Fibroblast of skin of right biceps (primary cell): Measurements from ENCODE around the gene HNRNPA2B1.
"Not testable (repeated sequence)": the region's sequence is repeated elsewhere in the genome, so short reads cannot be mapped to it uniquely, and the experiment has no call there.

ENCODE experiments used
- DNase-seq: peaks from one replicate; pipeline ENCODE4 v3.0.0-alpha.2; 2013

Gene HNRNPA2B1

GRCh38 chr7:26160896-26161295 is 39.6 kb downstream of the HNRNPA2B1 start:
- no peak for DNase-seq

GRCh38 chr7:26159243-26159642 is 41.3 kb downstream of the HNRNPA2B1 start:
- peak; percentile 43 for DNase-seq

GRCh38 chr7:26157520-26158105 is 42.9 kb downstream of the HNRNPA2B1 start:
- no peak for DNase-seq

- peak; percentile 92 for DNase-seq
Measured at GRCh38 chr7:26156451-26157420, 43.8 kb downstream of the HNRNPA2B1 start.

- peak; percentile 41 for DNase-seq
Measured at GRCh38 chr7:26155531-26156375, 44.8 kb downstream of the HNRNPA2B1 start.

GRCh38 chr7:26153823-26154783 is 46.4 kb downstream of the HNRNPA2B1 start:
- DNase-seq: peak; percentile 29

GRCh38 chr7:26153241-26153822 is 47.2 kb downstream of the HNRNPA2B1 start:
- DNase-seq: no peak

GRCh38 chr7:26152782-26153240 is 47.7 kb downstream of the HNRNPA2B1 start:
- DNase-seq: not testable (repeated sequence)

DNA sequence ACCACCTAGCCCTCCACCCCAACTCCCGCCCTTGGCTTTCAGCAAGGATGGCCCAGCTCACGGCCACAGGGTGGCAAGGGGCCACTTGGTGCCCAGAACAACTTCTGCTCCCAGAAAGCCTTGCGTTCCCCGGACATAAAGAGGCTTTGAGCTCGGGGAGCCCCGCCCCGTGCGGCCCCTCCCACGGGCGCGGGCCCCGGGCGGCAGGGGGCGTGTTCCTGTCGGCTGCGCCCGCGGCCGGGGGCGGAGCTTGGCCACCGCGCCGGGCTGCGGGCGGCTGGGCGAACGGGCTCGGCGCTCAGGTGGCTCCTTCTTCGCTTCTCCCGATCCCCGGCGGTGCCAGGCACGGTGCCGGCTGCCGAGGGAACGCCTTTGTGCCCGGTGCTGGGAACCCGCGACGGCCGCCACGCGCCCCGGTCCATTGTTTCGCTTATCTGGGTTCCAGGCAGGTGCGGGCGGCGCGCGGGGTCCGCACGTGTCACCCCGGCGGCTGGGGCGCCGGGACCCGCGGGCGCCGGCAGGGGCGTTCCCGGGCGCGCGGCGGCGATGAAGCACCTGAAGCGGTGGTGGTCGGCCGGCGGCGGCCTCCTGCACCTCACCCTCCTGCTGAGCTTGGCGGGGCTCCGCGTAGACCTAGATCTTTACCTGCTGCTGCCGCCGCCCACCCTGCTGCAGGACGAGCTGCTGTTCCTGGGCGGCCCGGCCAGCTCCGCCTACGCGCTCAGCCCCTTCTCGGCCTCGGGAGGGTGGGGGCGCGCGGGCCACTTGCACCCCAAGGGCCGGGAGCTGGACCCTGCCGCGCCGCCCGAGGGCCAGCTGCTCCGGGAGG is 48.4 kb downstream of the HNRNPA2B1 start, which contains the start of gene NFE2L3:
Gene NFE2L3 (plus strand): TSS at position 246 of the 829 bp plus-strand sequence. CDS start 301 bp downstream, at position 547.
- DNase-seq: peak; percentile 64

DNA sequence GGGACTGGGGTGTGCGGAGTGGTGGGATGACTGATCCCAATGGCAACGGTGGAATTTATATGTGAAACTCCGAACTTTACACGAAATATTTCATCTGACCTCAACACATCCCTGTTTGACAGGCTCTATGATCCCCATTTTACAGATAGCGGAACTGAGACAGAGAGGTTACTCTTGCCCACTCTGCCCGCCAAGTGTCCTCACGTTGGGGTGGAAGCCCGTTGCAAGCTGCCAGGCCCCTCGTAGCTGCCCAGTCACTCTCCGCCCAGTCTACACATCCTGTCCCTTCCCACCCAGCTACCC is 48.9 kb downstream of the HNRNPA2B1 start:
- no peak for DNase-seq

GRCh38 chr7:26151096-26151495 is 49.5 kb downstream of the HNRNPA2B1 start:
- DNase-seq: no peak

DNA sequence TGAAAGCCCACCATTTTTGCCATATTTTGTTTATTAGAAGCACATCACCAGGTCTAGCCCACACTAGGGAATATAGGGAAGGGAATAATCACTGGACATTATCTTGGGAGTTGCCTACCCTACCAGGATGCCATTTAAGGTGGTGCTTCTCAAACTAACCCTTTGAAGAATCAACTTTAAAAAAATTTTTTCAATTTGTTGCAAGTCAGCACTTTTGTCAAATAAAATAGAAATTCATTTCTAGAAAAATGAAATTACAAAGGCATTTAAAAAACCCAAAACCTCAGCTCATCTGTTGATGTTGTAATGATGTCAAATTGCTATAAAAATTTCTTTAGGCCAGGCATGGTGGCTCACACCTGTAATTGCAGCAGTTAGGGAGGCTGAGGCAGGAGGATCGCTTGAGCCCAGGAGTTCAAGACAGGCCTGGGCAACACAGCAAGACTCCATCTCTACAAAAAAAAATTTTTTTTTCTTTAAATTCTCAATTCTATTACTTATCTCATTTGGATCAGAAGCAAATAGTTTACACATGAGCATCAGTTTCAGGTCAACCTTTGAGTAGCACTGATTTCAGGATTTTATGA is 51.1 kb downstream of the HNRNPA2B1 start:
- no peak for DNase-seq

DNA sequence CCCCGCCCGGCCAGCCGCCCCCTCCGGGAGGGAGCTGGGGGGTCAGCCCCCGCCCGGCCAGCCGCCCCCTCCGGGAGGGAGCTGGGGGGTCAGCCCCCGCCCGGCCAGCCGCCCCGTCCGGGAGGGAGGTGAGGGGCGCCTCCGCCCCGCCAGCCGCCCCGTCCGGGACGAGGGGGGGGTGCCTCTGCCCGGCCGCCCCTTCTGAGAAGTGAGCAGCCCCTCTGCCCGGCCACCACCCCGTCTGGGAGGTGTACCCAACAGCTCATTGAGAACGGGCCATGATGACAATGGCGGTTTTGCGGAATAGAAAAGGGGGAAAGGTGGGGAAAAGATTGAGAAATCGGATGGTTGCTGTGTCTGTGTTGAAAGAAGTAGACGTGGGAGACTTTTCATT is 52.2 kb downstream of the HNRNPA2B1 start:
- DNase-seq: not testable (repeated sequence)

GRCh38 chr7:26147646-26148306 is 52.8 kb downstream of the HNRNPA2B1 start:
- not testable (repeated sequence) for DNase-seq

- DNase-seq: no peak
Measured at GRCh38 chr7:26147030-26147429, 53.5 kb downstream of the HNRNPA2B1 start.

DNA sequence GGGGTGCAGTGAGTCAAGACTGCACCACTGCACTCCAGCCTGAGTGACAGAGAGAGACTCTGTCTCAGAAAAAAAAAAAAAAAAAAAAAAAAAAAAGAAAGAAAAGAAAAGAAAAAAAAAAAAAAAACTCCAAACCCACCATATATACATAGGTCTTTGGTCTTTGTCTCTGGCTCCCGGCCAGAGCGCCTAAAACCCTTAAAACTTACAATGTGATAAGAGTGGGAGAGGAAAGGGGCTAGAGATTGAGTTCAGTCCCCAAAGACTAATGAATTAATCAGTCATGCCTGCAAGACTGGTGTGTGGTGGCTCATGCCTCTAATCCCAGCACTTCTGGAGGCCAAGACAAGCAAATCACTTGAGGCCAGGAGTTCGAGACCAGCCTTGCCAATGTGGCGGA is 55.3 kb downstream of the HNRNPA2B1 start:
- no peak for DNase-seq

DNA sequence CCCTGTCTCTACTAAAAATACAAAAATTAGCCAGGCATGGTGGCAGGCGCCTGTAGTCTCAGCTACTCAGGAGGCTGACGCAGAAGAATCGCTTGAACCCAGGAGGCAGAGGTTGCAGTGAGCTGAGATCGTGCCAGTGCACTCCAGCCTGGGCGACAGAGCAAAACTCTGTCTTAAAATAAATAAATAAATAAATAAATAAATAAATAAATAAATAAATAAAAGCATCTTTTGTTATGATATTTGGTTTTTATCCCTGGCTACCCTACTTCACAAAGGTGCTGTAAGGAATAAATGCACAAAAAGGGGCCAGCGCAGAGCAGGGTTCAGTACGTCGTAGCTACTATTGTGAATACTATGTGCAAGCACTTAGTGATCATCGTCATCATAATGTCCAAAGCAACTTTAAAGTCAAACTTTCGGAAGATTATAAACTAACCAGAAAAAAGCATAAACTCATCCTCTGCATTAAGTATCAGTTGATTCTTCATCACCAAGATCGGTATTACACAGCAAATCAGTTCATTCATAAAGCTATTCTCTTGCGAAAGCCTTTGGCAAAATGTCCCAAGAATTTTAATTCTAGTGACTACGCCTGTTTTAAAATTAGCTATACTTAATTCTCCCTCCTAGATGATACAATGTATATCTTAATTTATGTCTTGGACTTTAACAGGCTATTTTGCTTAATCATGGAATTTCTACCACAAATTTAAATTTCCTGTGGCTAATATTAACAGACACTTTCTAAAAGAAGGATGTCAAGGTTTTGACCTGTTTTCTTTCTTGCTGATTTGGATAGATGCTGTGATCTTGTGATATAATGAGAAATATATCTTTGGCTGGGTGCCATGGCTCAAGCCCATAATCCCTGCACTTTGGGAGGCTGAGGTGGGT is 56.1 kb downstream of the HNRNPA2B1 start:
- no peak for DNase-seq

DNA sequence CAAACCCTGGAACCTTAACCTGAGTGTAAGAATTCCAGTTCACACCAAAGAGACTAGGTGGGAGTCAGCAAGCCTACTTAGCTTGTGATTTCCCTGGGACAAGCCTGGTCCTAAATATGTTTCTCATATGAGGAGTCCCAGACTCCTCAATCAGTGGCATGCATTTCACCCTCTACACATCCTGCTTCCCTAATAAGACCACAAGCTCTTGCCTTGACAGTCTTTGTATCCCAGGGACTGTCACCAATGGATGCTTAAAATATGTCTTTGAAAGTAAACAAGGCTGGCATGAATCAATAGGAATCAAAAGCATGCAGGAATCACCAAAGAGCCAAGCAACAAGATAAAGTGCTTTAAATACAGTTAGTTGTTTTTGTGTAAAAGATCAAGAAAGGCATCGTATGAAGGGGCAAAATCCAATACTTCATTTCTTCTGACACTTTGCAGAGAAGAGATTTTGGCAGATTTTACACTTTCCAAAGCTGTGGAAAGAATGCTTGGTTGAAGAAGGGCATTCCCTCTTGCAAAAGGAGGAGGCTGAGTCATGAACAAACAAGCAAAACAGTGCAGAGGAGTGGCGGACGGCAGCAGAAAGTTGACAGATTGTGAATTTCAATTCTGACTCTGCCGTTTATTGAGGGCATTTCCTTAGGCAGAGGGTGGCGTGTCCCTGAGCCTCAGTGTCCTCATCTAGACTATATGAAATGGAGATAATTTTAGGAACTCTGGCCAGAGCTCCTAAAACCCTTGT is 57.1 kb downstream of the HNRNPA2B1 start:
- no peak for DNase-seq
